PC-3 (cell line): ENCODE data around the gene ZNF79. TPM values are rescaled to one million over a fixed set of nuclear protein-coding genes. Genes with fewer than 3 reads are reported as not detected.

Experiments
- ATAC-seq: fragments of 200-7000 bp; cut with Tn5 transposase; 2 replicates; pipeline ENCODE4 v1.9.1; 2020; ENCODE audit warnings: mild to moderate bottlenecking, moderate library complexity
- BruUV-seq: library from RNA; stranded (reverse); fragments of 400-500 nt; replicated peaks from 2 replicates; lab custom pipeline; 2021; lab: Mats Ljungman, UMichigan
- CTCF ChIA-PET: fragments of 300-600 bp; sonication (Branson Sonifier 250); formaldehyde crosslinking; loops from one replicate; lab custom pipeline; 2022; ENCODE audit warnings: antibody characterized with exemption; lab: Charles Lee
- POLR2A ChIA-PET: fragments of 300-600 bp; sonication (Branson Sonifier 250); formaldehyde crosslinking; loops from one replicate; lab custom pipeline; 2022; ENCODE audit warnings: antibody characterized with exemption; ENCODE audit not compliant: unreplicated experiment; lab: Charles Lee
- DNase-seq: peaks from one replicate; pipeline ENCODE4 v3.0.0-alpha.2; 2015
- H2AFZ ChIP-seq: fragments of 300-600 bp; sonication (generic); 2 replicates; pipeline ENCODE4 v1.6.0; 2016; ENCODE audit warnings: antibody characterized with exemption, low read length
- H3F3A ChIP-seq: fragments of 300-600 bp; sonication (generic); one replicate; pipeline ENCODE4 v1.6.0; 2017; ENCODE audit warnings: antibody characterized with exemption, low read length, control low read depth, mild to moderate bottlenecking; ENCODE audit not compliant: unreplicated experiment
- H3K27ac ChIP-seq: fragments of 300-600 bp; sonication (generic); 2 replicates; pipeline ENCODE4 v1.5.1; 2016; ENCODE audit warnings: mild to moderate bottlenecking, low read length
- H3K27me3 ChIP-seq: fragments of 300-600 bp; sonication (generic); 2 replicates; pipeline ENCODE4 v1.6.1; 2016; ENCODE audit warnings: low read length, mixed read lengths
- H3K36me3 ChIP-seq: fragments of 300-600 bp; sonication (generic); 2 replicates; pipeline ENCODE4 v1.6.1; 2016; ENCODE audit warnings: low read depth, mixed run types, low read length, mixed read lengths
- H3K4me1 ChIP-seq: fragments of 300-600 bp; sonication (generic); 2 replicates; pipeline ENCODE4 v1.5.1; 2016; ENCODE audit warnings: low read length; ENCODE audit not compliant: insufficient read depth
- H3K4me2 ChIP-seq: fragments of 300-600 bp; sonication (generic); 2 replicates; pipeline ENCODE4 v1.6.0; 2016; ENCODE audit warnings: low read length
- H3K4me3 ChIP-seq: fragments of 300-600 bp; sonication (generic); 2 replicates; pipeline ENCODE4 v1.5.1; 2016; ENCODE audit warnings: mild to moderate bottlenecking, low read length, mixed read lengths
- H3K79me2 ChIP-seq: fragments of 300-600 bp; sonication (generic); 2 replicates; pipeline ENCODE4 v1.6.1; 2017; ENCODE audit warnings: low read length, mixed read lengths
- H3K9ac ChIP-seq: fragments of 300-600 bp; sonication (generic); 2 replicates; pipeline ENCODE4 v1.6.0; 2016; ENCODE audit warnings: mild to moderate bottlenecking, low read length
- H3K9me2 ChIP-seq: fragments of 300-600 bp; sonication (generic); replicated peaks from 2 replicates; pipeline ENCODE4 v1.6.1; 2016; ENCODE audit warnings: mixed run types, low read length, mixed read lengths
- H3K9me3 ChIP-seq: fragments of 300-600 bp; sonication (generic); 2 replicates; pipeline ENCODE4 v1.6.1; 2016; ENCODE audit warnings: low read length, mixed read lengths
- H4K20me1 ChIP-seq: fragments of 300-600 bp; sonication (generic); 2 replicates; pipeline ENCODE4 v1.6.1; 2016; ENCODE audit warnings: low read length, mixed read lengths
- CTCF ChIP-seq: fragments of 300-600 bp; sonication (generic); conservative IDR thresholded peaks from 2 replicates; pipeline ENCODE4 v1.5.1; 2017; ENCODE audit warnings: antibody characterized with exemption, low read depth, mild to moderate bottlenecking, low read length
- EZH2 ChIP-seq: fragments of 300-600 bp; sonication (generic); IDR thresholded peaks from one replicate; pipeline ENCODE4 v1.6.1; 2017; ENCODE audit warnings: antibody characterized with exemption, mild to moderate bottlenecking, low read length; ENCODE audit not compliant: unreplicated experiment
- EZH2phosphoT487 ChIP-seq: fragments of 300-600 bp; sonication (generic); IDR thresholded peaks from 2 replicates; pipeline ENCODE4 v1.6.1; 2018; ENCODE audit warnings: mild to moderate bottlenecking, antibody characterized with exemption, low read length, borderline replicate concordance
- intact Hi-C: fragments of 100-400 bp; cut with micrococcal nuclease; formaldehyde crosslinking; loops from 2 replicates; pipeline ENCODE4 v1.9.0; 2023
- total RNA-seq: library from RNA; depleted of rRNA; stranded (reverse); fragments of >200 nt; gene quantifications from 2 replicates; pipeline ENCODE4 v1.2.3, GENCODE V29; 2014

Gene ZNF79
- total RNA-seq, 1 experiment from 2014 or later = 4.9 TPM

GRCh38 chr9:127395497-127396252, 28.5 kb upstream of the ZNF79 start:
- no peak for TF ChIP-seq CTCF
- no peak for TF ChIP-seq EZH2
- TF ChIP-seq EZH2phosphoT487 = no peak
- CTCF ChIA-PET = interaction anchor here (1.3 kb wide), 1 partner anchor 112 kb away, joined by 5 read pairs; no protein-coding TSS in a partner anchor
- intact Hi-C loops = loop anchor here (5.0 kb wide), 2 partner anchors 168 to 183 kb away; no protein-coding TSS in a partner anchor

GRCh38 chr9:127396253-127396807, 27.9 kb upstream of the ZNF79 start:
- Histone ChIP-seq H3K36me3 (no peaks in the 10 kb centered on the region), H3K4me3 (peak overlapping the region; percentile 71), H3K79me2 (peaks cover 15% of the 10 kb centered on the region), H3K9me3 (no peaks in the 10 kb centered on the region), H3F3A (no peaks in the 10 kb centered on the region), H4K20me1 (no peaks in the 10 kb centered on the region), H3K27ac (no peak overlapping the region), H2AFZ (peak overlapping the region; percentile 88), H3K27me3 (no peaks in the 10 kb centered on the region), H3K9ac (no peak overlapping the region), H3K9me2 (no peaks in the 10 kb centered on the region), H3K4me2 (peak overlapping the region; percentile 94), H3K4me1 (peaks cover 14% of the 10 kb centered on the region)
- CTCF ChIA-PET = interaction anchor here (0.6 to 1.3 kb wide), 5 partner anchors 59 to 437 kb away, joined by 3 to 5 read pairs (median 3); no protein-coding TSS in a partner anchor
- no peak for DNase-seq
- intact Hi-C loops = loop anchor here (5.0 kb wide), 2 partner anchors 169 to 184 kb away; no protein-coding TSS in a partner anchor
- POLR2A ChIA-PET = interaction anchor here (0.5 to 1.2 kb wide), 7 partner anchors 24 to 436 kb away, joined by 3 to 7 read pairs (median 5); partner anchors contain the start of genes LRSAM1 and ZNF79
- no TSS peak for BruUV-seq
- peak; percentile 11 for ATAC-seq
- TF ChIP-seq CTCF = no peak
- TF ChIP-seq EZH2phosphoT487 = no peak
- no peak for TF ChIP-seq EZH2

More at GRCh38 chr9:127395497-127396252, 28.5 kb upstream of the ZNF79 start:
- Histone ChIP-seq H3K4me1 (peaks cover 14% of the 10 kb centered on the region), H3K9me2 (no peaks in the 10 kb centered on the region), H4K20me1 (no peaks in the 10 kb centered on the region), H3K4me3 (peak overlapping the region; percentile 71), H3K9ac (no peak overlapping the region), H3F3A (no peaks in the 10 kb centered on the region), H3K27ac (no peak overlapping the region), H3K27me3 (no peaks in the 10 kb centered on the region), H2AFZ (peak overlapping the region; percentile 88), H3K9me3 (no peaks in the 10 kb centered on the region), H3K79me2 (peaks cover 15% of the 10 kb centered on the region), H3K4me2 (peak overlapping the region; percentile 94), H3K36me3 (no peaks in the 10 kb centered on the region)
- POLR2A ChIA-PET = no interaction called here
- no TSS peak for BruUV-seq
- DNase-seq (no peak), ATAC-seq (no peak)
